Esophagus muscularis mucosa (tissue), 4 donors: ENCODE results near the gene LMX1A. TPM values are rescaled to one million over a fixed set of nuclear protein-coding genes. Genes with fewer than 3 reads are reported as not detected.

ENCODE experiments used
- DNase-seq: peaks from one replicate; pipeline ENCODE4 v3.0.0-alpha.2; 2017; ENCODE audit errors: extremely low spot score
- H3K27ac ChIP-seq, 4 donors: fragments of 200-600 bp; sonication (generic); replicated peaks in 1 of 4; 1 replicate in 3 of 4; 2 replicates in 1 of 4; pipeline ENCODE4 v1.5.1; 2016 to 2019; ENCODE audit warnings: mild to moderate bottlenecking in 1 of 4
- H3K27me3 ChIP-seq, 4 donors: fragments of 200-600 bp; sonication (generic); one replicate each; pipeline versions ENCODE4 v1.5.1 to v1.6.0; 2016 to 2019
- H3K36me3 ChIP-seq, 4 donors: fragments of 200-600 bp; sonication (generic); one replicate each; pipeline ENCODE4 v1.5.1; 2016 to 2019
- H3K4me1 ChIP-seq, 4 donors: fragments of 200-600 bp; sonication (generic); one replicate each; pipeline ENCODE4 v1.5.1; 2016 to 2019
- H3K4me3 ChIP-seq, 4 donors: fragments of 200-600 bp; sonication (generic); 1 replicate in 2 of 4; 2 replicates in 2 of 4; pipeline ENCODE4 v1.5.1; 2016 to 2019; ENCODE audit warnings: mild to moderate bottlenecking in 4 of 4, moderate library complexity in 1 of 4
- H3K9me3 ChIP-seq, 4 donors: fragments of 200-600 bp; sonication (generic); 1 replicate in 3 of 4; 2 replicates in 1 of 4; pipeline ENCODE4 v1.5.1; 2016 to 2019
- CTCF ChIP-seq, 3 experiments: fragments of 200-600 bp in 2 of 3; fragments of 450-650 bp in 1 of 3; sonication (generic) in 2 of 3; IDR thresholded peaks; one replicate each; pipeline ENCODE4 v1.5.1; 2017 to 2019; ENCODE audit warnings: antibody characterized with exemption in 3 of 3, mild to moderate bottlenecking in 2 of 3, moderate library complexity in 1 of 3
- EP300 ChIP-seq: sonication (generic); formaldehyde crosslinking; IDR thresholded peaks from one replicate; pipeline ENCODE4 v1.6.1; 2017; ENCODE audit warnings: antibody characterized with exemption
- POLR2A ChIP-seq: fragments of 450-650 bp; IDR thresholded peaks from one replicate; pipeline ENCODE4 v1.6.1; 2017; ENCODE audit warnings: antibody characterized with exemption, moderate library complexity, mild to moderate bottlenecking, low read depth
- POLR2AphosphoS5 ChIP-seq, 2 donors: sonication (generic); formaldehyde crosslinking; IDR thresholded peaks; one replicate each; pipeline ENCODE4 v1.6.1; 2017; ENCODE audit warnings: antibody characterized with exemption in 2 of 2
- WGBS: methylation state at CpG from one replicate; pipeline ENCODE4 v1.1.5; 2018; 5-methylcytosine and 5-hydroxymethylcytosine counted together
- intact Hi-C: fragments of 100-400 bp; cut with DNase I; formaldehyde crosslinking; loops from one replicate; pipeline ENCODE4 v1.15.1; 2023
- total RNA-seq, 4 donors: library from RNA; depleted of rRNA; stranded (reverse); fragments of >200 nt; gene quantifications; one replicate each; pipeline versions ENCODE4 v1.1.0 to v1.2.1, GENCODE V29; 2016

LMX1A gene
- total RNA-seq, 4 donors from 2014 or later = 0.32 to 0.98 (median 0.33) TPM; not detected in 1

- DNase-seq = no peak
- Histone ChIP-seq H3K4me1 (no peaks in the 10 kb centered on the region), H3K9me3 (no peaks in the 10 kb centered on the region), H3K27me3 (no peaks in the 10 kb centered on the region), H3K36me3 (no peaks in the 10 kb centered on the region), H3K4me3 (no peak overlapping the region), H3K27ac (no peak overlapping the region)
- 78% methylated on average over 6 of the region's 6 CpGs for WGBS
- no peak for TF ChIP-seq POLR2AphosphoS5 (IDR thresholded peaks at IDR 0.05)
- intact Hi-C loops = no loop called here
Measured at GRCh38 chr1:165298203-165298820, 58.2 kb downstream of the LMX1A start.

GRCh38 chr1:165296205-165296604 lies 60.3 kb downstream of the LMX1A start:
- Histone ChIP-seq H3K9me3 (no peaks in the 10 kb centered on the region), H3K4me3 (no peak overlapping the region), H3K27me3 (no peaks in the 10 kb centered on the region), H3K36me3 (no peaks in the 10 kb centered on the region), H3K4me1 (no peaks in the 10 kb centered on the region), H3K27ac (no peak overlapping the region)
- intact Hi-C loops = no loop called here
- WGBS = 73% methylated on average over 4 of the region's 4 CpGs
- no peak for DNase-seq
- no peak for TF ChIP-seq EP300
- TF ChIP-seq CTCF (IDR thresholded peaks at IDR 0.05) = no peak
- no peak for TF ChIP-seq POLR2AphosphoS5 (IDR thresholded peaks at IDR 0.05)
- TF ChIP-seq POLR2A = no peak

GRCh38 chr1:165290148-165290547 lies 66.4 kb downstream of the LMX1A start:
- intact Hi-C loops = no loop called here
- no peak for TF ChIP-seq POLR2A
- TF ChIP-seq POLR2AphosphoS5 (IDR thresholded peaks at IDR 0.05) = no peak
- no peak for TF ChIP-seq EP300
- TF ChIP-seq CTCF (IDR thresholded peaks at IDR 0.05) = no peak
- Histone ChIP-seq H3K27me3 (peaks cover 0 to 27% (median 0%) of the 10 kb centered on the region in 4 donors), H3K27ac (no peak overlapping the region), H3K4me3 (no peak overlapping the region), H3K4me1 (no peaks in the 10 kb centered on the region), H3K36me3 (no peaks in the 10 kb centered on the region), H3K9me3 (no peaks in the 10 kb centered on the region)
- DNase-seq = no peak
- WGBS = 74% methylated on average over 7 of the region's 7 CpGs

- Histone ChIP-seq H3K27ac (no peak overlapping the region), H3K9me3 (no peaks in the 10 kb centered on the region), H3K27me3 (peaks cover 0 to 31% (median 0%) of the 10 kb centered on the region in 4 donors), H3K36me3 (no peaks in the 10 kb centered on the region), H3K4me1 (no peaks in the 10 kb centered on the region), H3K4me3 (no peak overlapping the region)
- WGBS = 64% methylated on average over 3 of the region's 3 CpGs
- intact Hi-C loops = no loop called here
- DNase-seq = no peak
- TF ChIP-seq POLR2AphosphoS5 (IDR thresholded peaks at IDR 0.05) (no peak), CTCF (IDR thresholded peaks at IDR 0.05) (no peak), EP300 (no peak), POLR2A (no peak)
Measured at GRCh38 chr1:165289556-165289955, 67.0 kb downstream of the LMX1A start.

- Histone ChIP-seq H3K27me3 (peaks cover 0 to 39% (median 0%) of the 10 kb centered on the region in 4 donors), H3K36me3 (no peaks in the 10 kb centered on the region), H3K4me1 (no peaks in the 10 kb centered on the region), H3K4me3 (no peak overlapping the region), H3K9me3 (no peaks in the 10 kb centered on the region), H3K27ac (no peak overlapping the region)
- intact Hi-C loops = no loop called here
- DNase-seq = no peak
- no peak for TF ChIP-seq EP300
- no peak for TF ChIP-seq POLR2A
- no peak for TF ChIP-seq POLR2AphosphoS5 (IDR thresholded peaks at IDR 0.05)
- no peak for TF ChIP-seq CTCF (IDR thresholded peaks at IDR 0.05)
- WGBS = 70% methylated on average over 15 of the region's 15 CpGs
Measured at GRCh38 chr1:165288350-165289120, 68.0 kb downstream of the LMX1A start.
